GM19397 (cell line): ENCODE results near the gene TMEM18.

Experiments used
- ATAC-seq: cut with Tn5 transposase; IDR thresholded peaks from one replicate; pipeline ENCODE4 v1.9.1; 2021; ENCODE audit warnings: mild to moderate bottlenecking, moderate library complexity; ENCODE audit not compliant: unreplicated experiment

TMEM18 gene

GRCh38 chr2:636641-637405, 40.4 kb downstream of the TMEM18 start:
- no peak for ATAC-seq

GRCh38 chr2:635687-636621, 41.3 kb downstream of the TMEM18 start:
- no peak for ATAC-seq

GRCh38 chr2:634636-635388, 42.4 kb downstream of the TMEM18 start:
- ATAC-seq = no peak

- ATAC-seq = no peak
Measured at GRCh38 chr2:634041-634440, 43.2 kb downstream of the TMEM18 start.

GRCh38 chr2:633371-633770, 43.8 kb downstream of the TMEM18 start:
- ATAC-seq = no peak

GRCh38 chr2:632471-632870, 44.7 kb downstream of the TMEM18 start:
- ATAC-seq = no peak

GRCh38 chr2:631741-632140, 45.5 kb downstream of the TMEM18 start:
- ATAC-seq = no peak

- ATAC-seq = no peak
Measured at GRCh38 chr2:630451-631320, 46.5 kb downstream of the TMEM18 start.

- ATAC-seq = no peak
Measured at GRCh38 chr2:629961-630360, 47.2 kb downstream of the TMEM18 start.

GRCh38 chr2:628651-629050, 48.6 kb downstream of the TMEM18 start:
- no peak for ATAC-seq

GRCh38 chr2:627926-628560, 49.2 kb downstream of the TMEM18 start:
- no peak for ATAC-seq

GRCh38 chr2:627340-627709, 49.9 kb downstream of the TMEM18 start:
- no peak for ATAC-seq

GRCh38 chr2:626491-627339, 50.5 kb downstream of the TMEM18 start:
- ATAC-seq = no peak

- ATAC-seq = no peak
Measured at GRCh38 chr2:625415-626333, 51.5 kb downstream of the TMEM18 start.

GRCh38 chr2:624551-625347, 52.5 kb downstream of the TMEM18 start:
- no peak for ATAC-seq

- no peak for ATAC-seq
Measured at GRCh38 chr2:624096-624495, 53.1 kb downstream of the TMEM18 start.
